HG03045 (cell line): ENCODE results near the gene TOR2A.

ENCODE experiments used
- ATAC-seq: cut with Tn5 transposase; IDR thresholded peaks from one replicate; pipeline ENCODE4 v1.9.1; 2021; ENCODE audit warnings: mild to moderate bottlenecking, moderate library complexity; ENCODE audit not compliant: unreplicated experiment

Gene TOR2A

DNA sequence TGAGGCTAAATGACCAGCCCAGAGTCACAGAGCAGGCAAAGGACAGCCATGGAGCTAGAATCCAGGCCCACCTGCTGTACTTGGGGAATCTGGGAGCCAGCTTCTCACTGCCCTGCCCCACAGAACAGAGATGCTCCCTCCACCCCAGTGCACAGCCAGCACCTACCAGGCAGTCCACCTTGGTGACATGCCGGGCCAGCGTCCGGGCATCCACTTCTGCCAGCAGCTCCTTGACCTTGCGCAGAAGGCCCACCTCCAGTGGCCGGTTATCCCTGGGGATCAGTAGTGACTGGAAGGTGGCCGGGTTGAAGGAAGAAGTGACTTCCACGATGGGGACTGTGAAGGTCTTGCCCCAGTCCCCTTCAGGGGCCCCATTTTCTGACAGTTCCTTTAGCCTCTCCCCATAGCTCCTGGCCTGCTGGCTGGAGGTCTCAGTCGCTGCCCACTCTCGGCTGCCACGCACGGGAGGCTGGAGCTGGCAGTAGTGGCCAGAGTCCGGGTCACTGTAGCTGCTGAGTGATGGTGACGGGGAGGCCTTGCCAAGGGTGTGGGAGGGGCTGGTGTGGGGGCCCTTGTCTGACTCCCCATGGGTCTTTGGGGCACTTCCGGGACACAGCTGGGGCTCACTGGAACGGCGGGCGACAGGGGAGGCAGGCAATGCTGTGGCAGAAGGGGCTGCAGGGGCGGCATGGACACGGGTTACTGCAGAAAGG is 9.5 kb upstream of the TOR2A start:
- no peak for ATAC-seq

DNA sequence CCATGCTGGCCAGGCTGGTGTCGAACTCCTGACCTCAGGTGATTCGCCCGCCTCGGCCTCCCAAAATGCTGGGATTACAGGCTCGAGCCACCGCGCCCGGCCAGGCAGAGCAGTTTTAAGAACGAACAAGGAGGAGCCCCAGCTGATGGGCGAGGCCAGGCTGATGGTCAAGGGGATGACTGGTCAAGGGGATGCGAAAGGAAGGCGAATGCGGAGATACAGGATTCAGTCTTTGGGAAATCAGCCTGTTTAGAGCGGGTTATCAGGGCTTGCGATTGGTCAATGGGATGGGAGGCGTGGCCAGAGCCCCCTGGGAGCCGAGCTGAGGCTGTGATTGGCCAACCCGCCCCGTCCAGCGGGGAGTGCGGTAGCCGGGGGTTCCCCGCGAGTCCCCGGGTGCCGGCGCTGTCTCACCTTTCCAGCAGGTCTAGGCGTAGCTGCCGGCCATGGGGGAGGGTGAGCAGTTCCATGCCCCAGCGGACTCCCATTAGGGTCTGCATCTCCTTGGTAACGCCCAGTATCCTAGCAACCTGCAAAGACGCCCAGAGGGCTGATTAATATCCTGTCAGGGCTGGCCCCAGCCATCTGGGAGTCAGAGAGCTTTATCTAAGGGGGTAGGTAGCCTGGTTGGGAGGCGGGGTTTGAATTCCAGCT is 7.5 kb upstream of the TOR2A start:
- no peak for ATAC-seq

GRCh38 chr9:127741831-127742434 is 6.8 kb upstream of the TOR2A start:
- ATAC-seq = no peak

- ATAC-seq = no peak
These were observed 4.7 kb upstream of the TOR2A start for GRCh38 chr9:127739614-127740330.

DNA sequence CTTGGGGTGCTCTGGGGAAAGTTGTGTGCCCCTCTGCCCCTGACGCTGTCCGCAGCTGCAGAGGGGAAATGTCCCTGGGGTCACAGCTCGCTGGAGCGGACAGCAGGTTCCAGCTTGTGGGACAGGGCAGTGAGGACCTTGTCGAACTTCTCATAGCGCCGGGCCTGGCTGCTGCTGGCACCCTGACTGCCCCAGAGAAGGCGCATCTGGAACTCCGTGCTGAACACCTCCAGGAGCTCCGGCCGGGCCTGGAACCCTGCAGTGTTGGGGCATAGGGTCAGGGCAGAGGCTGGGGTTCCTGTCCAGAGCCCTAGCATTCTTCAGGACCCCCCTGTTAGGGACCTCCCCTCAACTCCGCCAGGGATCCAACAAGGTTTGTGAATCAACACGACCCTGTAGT is 3.6 kb upstream of the TOR2A start:
- no peak for ATAC-seq

DNA sequence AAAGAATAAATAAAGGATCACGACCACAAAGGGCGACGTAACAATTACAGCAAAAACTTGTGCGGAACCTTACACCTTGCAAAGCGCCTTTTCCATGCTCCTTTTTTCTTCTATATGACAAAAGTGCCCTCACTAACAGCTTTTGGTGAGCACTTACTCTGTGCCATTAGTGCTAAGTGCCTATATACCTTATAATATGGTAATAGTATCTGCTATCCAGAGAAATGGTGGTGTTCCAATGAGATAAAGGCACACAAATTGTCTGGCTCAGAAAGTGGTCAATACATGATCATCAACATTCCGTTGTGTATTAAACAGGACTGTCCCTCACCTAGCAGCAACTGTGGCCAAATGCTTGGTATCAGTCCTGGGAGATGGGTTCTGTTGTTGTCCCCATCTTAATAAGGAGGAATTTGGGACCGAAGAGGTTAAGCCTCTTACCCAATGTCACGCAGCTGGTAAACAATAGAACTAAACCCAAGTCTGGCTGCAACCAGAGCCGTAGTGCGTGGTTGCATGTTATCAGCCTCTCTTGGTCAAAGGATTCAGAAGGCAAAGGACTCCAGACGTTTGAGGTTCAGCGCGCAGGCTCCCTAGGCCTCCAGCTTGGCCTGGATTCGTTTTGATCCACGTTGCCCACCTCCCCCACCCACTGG is 564 bp upstream of the TOR2A start:
- ATAC-seq = no peak

DNA sequence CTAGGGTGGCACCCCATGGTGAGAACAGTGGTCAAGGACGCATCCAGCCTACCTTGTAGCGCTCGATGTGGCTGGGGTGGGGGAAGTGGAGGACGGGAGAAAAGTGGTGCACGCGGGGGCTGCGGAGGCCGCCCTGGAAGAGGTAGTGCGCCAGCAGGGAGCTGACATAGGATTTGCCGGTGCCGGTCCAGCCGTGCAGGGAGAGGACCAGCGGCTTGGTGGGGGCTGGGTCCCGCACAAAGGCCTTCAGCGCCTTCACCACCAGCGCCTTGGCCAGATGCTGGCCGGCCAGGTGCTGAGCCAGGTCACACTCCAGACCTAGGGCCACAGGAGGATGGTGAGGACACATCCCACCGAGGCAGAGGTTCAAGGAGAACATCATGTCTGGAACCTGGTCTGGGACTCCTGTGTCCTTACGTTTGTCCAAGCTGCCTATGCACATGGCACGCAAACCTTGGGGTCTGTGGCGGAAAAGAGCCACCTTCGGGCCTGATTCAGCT is 797 bp downstream of the TOR2A start:
- no peak for ATAC-seq

DNA sequence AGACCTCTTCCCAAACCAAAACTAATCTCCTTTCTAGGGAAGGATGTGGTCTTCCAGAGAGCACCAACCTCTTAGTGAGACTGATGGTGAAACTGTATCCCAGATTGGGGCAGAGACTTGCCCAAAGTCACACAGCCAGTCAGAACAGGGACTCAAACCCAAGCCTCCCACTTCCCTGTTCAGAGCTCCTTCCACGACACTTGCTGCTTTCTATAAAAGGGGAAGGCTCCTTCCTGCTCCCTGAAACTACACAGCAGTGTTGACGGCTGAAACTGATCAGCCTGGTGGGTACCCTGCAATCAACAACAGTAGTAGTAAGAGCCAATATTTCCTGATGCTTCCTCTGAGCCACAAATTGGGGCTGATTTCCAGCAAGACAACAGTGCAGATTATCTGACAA is 1.5 kb downstream of the TOR2A start:
- no peak for ATAC-seq

GRCh38 chr9:127732444-127732843 is 2.6 kb downstream of the TOR2A start:
- ATAC-seq = no peak

- no peak for ATAC-seq
These were observed 3.2 kb downstream of the TOR2A start for GRCh38 chr9:127731938-127732337.

- ATAC-seq = no peak
These were observed 4.2 kb downstream of the TOR2A start for GRCh38 chr9:127730799-127731410.

- ATAC-seq = no peak
These were observed 4.8 kb downstream of the TOR2A start for GRCh38 chr9:127730262-127730661.

DNA sequence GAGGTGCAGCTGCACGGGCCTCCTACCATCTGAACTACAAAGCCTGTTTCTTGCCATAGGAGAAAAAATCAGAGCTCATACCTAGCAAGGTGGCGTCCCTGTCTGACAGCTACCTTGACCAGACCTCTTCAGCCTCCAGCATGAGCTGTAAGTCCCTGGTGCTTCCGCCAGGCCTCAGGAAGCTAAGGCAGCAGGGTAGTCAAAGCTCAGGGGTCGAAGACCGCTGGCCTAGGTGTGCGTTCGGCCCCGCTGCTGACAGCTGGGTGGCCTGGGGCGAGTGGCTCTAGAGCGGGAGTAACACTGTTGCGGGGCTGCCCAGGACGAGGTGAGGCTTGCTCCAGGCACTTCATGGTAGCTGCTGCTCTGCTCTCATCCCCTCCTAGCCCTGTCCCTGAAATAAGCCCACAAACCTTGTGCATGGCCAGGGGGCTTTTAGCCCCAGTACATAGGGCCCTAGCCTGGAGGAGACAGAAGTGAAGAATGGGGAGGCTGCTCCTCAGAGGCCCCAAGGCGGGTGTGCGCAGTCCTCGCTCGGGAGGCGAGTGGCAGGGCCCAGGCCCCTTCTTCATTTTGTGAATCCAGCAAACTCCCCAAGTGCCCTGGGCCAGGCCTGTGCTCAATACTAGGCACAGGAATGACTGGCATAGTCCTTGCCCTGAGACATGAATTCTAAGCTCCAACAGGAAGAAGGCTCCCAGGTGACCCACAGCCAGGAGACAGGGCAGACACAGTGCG is 5.4 kb downstream of the TOR2A start:
- no peak for ATAC-seq

DNA sequence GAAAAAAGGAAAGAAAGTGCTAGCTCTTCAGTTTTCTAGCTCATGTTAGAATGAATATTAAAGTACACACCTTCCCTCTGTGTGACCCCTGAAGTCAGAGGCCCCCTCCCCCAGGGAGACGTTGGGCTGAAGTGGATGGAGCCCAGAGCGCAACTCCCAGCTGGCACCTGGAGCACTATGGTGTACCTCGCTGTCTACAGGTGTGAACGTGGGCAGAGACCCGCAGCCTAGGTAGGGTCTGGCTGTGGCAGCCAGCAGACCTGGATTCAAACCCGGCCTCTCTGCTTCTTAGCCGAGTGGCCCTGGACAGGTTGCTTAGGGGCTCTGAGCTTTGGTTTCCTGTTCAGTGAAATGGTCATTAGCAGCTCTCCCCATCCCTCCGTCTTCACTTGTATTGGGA is 6.3 kb downstream of the TOR2A start:
- no peak for ATAC-seq

- no peak for ATAC-seq
These were observed 8.2 kb downstream of the TOR2A start for GRCh38 chr9:127726871-127727270.

DNA sequence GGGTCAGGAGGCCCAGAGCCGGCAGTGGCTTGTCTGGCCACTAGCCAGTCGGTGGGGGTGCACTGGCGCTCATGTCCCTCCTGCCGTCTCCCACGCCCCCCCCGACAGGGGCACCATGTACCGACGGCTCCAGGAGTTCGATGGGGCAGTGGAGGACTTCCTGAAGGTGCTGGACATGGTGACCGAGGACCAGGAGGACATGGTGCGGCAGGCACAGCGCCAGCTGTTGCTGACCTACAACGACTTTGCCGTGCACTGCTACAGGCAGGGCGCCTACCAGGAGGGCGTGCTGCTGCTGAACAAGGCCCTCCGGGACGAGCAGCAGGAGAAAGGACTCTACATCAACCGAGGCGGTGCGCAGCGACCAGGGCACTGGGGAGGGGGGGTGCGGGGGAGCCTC is 11.1 kb downstream of the TOR2A start:
- ATAC-seq = no peak

- no peak for ATAC-seq
These were observed 11.7 kb downstream of the TOR2A start for GRCh38 chr9:127723444-127723843.

- ATAC-seq = no peak
These were observed 12.1 kb downstream of the TOR2A start for GRCh38 chr9:127723013-127723412.

- ATAC-seq = no peak
These were observed 12.9 kb downstream of the TOR2A start for GRCh38 chr9:127722055-127722745.
